ENCODE results near the gene AS3MT. TPM values are rescaled to one million over a fixed set of nuclear protein-coding genes. Genes with fewer than 3 reads are reported as not detected.

Gene AS3MT
- total and polyA plus RNA-seq, 10 of the 15 experiments (the other 5 are each of a cell fraction or from before 2014, with no cell fraction given), result 0.11 to 1.0 (median 0.39) TPM; not detected in 2

- no TSS peak for BruUV-seq (replicated peaks)
- no peak overlapping the region for H3K27ac ChIP-seq (ENCODE audit: control insufficient read depth, insufficient read depth)
- no peaks in the 10 kb centered on the region; the same call in 2 of the 3 replicates for H3K9me3 ChIP-seq (replicated peaks; ENCODE audit: control insufficient read depth, insufficient read depth, low read length)
- intact Hi-C loops (cut with micrococcal nuclease; ENCODE audit: unreplicated experiment) (no loop called here), in situ Hi-C loops (cut with MboI) (loop anchor here (5.0 to 10.0 kb wide), 2 partner anchors 73 to 235 kb away; no protein-coding TSS in a partner anchor)
- FAIRE-seq, result no peak
- no peak overlapping the region for H3K4me2 ChIP-seq (ENCODE audit: control insufficient read depth, insufficient read depth)
- no peak for DNase-seq (ENCODE audit: low read depth, low spot score)
- H4K20me1 ChIP-seq (ENCODE audit: control insufficient read depth, insufficient read depth), result no peaks in the 10 kb centered on the region
- H3K9ac ChIP-seq (ENCODE audit: control insufficient read depth, insufficient read depth, low read length), result no peak overlapping the region
- ChIA-PET POLR2A (no interaction called here), SMC1A (ENCODE audit: uncharacterized antibody, unreplicated experiment) (interaction anchor here (7.1 kb wide), 1 partner anchor 70 kb away, joined by 65 read pairs; no protein-coding TSS in a partner anchor), CTCF (interaction anchor here (7.1 kb wide), 1 partner anchor 70 kb away, joined by 88 read pairs; no protein-coding TSS in a partner anchor), RAD21 (ENCODE audit: unreplicated experiment) (interaction anchor here (0.9 to 3.3 kb wide), 2 partner anchors 13 to 70 kb away, joined by 3 to 18 read pairs; no protein-coding TSS in a partner anchor)
- no peak for ATAC-seq
- H3K27me3 ChIP-seq (replicated peaks in 1 of 2; ENCODE audit: control insufficient read depth in 2 of 2, insufficient read depth in 2 of 2, low read length in 1 of 2), result 0 out of 4 replicates have a peak, but pooled peaks cover 0 to 2% of the 10 kb centered on the region in 2 experiments
- WGBS (ENCODE audit: insufficient coverage, insufficient replicate concordance, low lambda C conversion rate, missing lambda C conversion rate), result 54% methylated on average over 14 of the region's 14 CpGs
- no peak overlapping the region for H3K4me3 ChIP-seq
- no peak for TF ChIP-seq NFYB (IDR thresholded peaks at IDR 0.05; ENCODE audit: insufficient read depth, low read depth, low read length)
- TF ChIP-seq FOS (IDR thresholded peaks at IDR 0.05; ENCODE audit: borderline replicate concordance, extremely low read depth, insufficient read length), result no peak
- no peak for TF ChIP-seq POLR2AphosphoS5 (IDR thresholded peaks at IDR 0.05; ENCODE audit: low read length)
- no peak for TF ChIP-seq SMARCA5 (IDR thresholded peaks at IDR 0.05)
- TF ChIP-seq, protein P1, sequence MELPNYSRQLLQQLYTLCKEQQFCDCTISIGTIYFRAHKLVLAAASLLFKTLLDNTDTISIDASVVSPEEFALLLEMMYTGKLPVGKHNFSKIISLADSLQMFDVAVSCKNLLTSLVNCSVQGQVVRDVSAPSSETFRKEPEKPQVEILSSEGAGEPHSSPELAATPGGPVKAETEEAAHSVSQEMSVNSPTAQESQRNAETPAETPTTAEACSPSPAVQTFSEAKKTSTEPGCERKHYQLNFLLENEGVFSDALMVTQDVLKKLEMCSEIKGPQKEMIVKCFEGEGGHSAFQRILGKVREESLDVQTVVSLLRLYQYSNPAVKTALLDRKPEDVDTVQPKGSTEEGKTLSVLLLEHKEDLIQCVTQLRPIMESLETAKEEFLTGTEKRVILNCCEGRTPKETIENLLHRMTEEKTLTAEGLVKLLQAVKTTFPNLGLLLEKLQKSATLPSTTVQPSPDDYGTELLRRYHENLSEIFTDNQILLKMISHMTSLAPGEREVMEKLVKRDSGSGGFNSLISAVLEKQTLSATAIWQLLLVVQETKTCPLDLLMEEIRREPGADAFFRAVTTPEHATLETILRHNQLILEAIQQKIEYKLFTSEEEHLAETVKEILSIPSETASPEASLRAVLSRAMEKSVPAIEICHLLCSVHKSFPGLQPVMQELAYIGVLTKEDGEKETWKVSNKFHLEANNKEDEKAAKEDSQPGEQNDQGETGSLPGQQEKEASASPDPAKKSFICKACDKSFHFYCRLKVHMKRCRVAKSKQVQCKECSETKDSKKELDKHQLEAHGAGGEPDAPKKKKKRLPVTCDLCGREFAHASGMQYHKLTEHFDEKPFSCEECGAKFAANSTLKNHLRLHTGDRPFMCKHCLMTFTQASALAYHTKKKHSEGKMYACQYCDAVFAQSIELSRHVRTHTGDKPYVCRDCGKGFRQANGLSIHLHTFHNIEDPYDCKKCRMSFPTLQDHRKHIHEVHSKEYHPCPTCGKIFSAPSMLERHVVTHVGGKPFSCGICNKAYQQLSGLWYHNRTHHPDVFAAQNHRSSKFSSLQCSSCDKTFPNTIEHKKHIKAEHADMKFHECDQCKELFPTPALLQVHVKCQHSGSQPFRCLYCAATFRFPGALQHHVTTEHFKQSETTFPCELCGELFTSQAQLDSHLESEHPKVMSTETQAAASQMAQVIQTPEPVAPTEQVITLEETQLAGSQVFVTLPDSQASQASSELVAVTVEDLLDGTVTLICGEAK (IDR thresholded peaks at IDR 0.05; ENCODE audit: borderline replicate concordance), result no peak
- TF ChIP-seq MAX (IDR thresholded peaks at IDR 0.05; ENCODE audit: low read depth, low read length), result no peak
- no peak for TF ChIP-seq RELA (IDR thresholded peaks at IDR 0.05; ENCODE audit: borderline replicate concordance, partially characterized antibody)
- no peak for TF ChIP-seq ZNF24 (IDR thresholded peaks at IDR 0.05)
- H3K4me1 ChIP-seq (ENCODE audit: control insufficient read depth, insufficient read depth, low read length), result no peaks in the 10 kb centered on the region
- no peak overlapping the region for H2AFZ ChIP-seq (ENCODE audit: control insufficient read depth, low read depth, low read length)
- H3K79me2 ChIP-seq (ENCODE audit: control insufficient read depth, insufficient read depth, low read length), result no peaks in the 10 kb centered on the region
- no peaks in the 10 kb centered on the region for H3K36me3 ChIP-seq (ENCODE audit: control insufficient read depth in 2 of 2, insufficient read depth in 2 of 2, low read length in 1 of 2)
Measured at GRCh38 chr10:102832248-102832647, 37.0 kb upstream of the AS3MT start.
